GM23338 (cell line): ENCODE measurements around the gene MYPOP. TPM values are rescaled to one million over a fixed set of nuclear protein-coding genes. Genes with fewer than 3 reads are reported as not detected.

Experiments used
- polyA plus RNA-seq: library from polyadenylated mRNA; unstranded; fragments of >200 nt; fragmentation: Nextera tagmentation; extraction: Ambion mirVana; gene quantifications from 2 replicates; pipeline ENCODE4 v1.2.1, GENCODE V29; 2016
- total RNA-seq: library from RNA; depleted of rRNA; stranded (reverse); fragments of >200 nt; shearing (Covaris generic); gene quantifications from 2 replicates; pipeline ENCODE4 v1.2.3, GENCODE V29; 2014; rRNA removed

Gene MYPOP
- total and polyA plus RNA-seq, 2 experiments from 2014 or later, result 3.0 to 6.9 TPM

Other genes with a start within 250 kb of the MYPOP start
- gene GIPR, start 234.4 kb downstream of the MYPOP start, total RNA-seq, result 0.19 and 0.42 TPM in 2 replicates
- 1.2 and 1.4 TPM in 2 replicates for gene GIPR, start 234.4 kb downstream of the MYPOP start, polyA plus RNA-seq
- 169 and 226 TPM in 2 replicates for gene SNRPD2, start 210.7 kb downstream of the MYPOP start, total RNA-seq
- gene SNRPD2, start 210.7 kb downstream of the MYPOP start, polyA plus RNA-seq, result 1,375 and 1,400 TPM in 2 replicates
- 23.0 and 26.2 TPM in 2 replicates for gene QPCTL, start 209.9 kb downstream of the MYPOP start, total RNA-seq
- gene QPCTL, start 209.9 kb downstream of the MYPOP start, polyA plus RNA-seq, result 8.6 and 10.6 TPM in 2 replicates
- gene FBXO46, start 171.7 kb downstream of the MYPOP start, total RNA-seq, result 34.4 and 35.8 TPM in 2 replicates
- 9.4 and 12.0 TPM in 2 replicates for gene FBXO46, start 171.7 kb downstream of the MYPOP start, polyA plus RNA-seq
- gene MEIOSIN, start 169.2 kb downstream of the MYPOP start, total RNA-seq, result 0.16 and 0.28 TPM in 2 replicates
- gene MEIOSIN, start 169.2 kb downstream of the MYPOP start, polyA plus RNA-seq, result 0.21 TPM in 1 of 2 replicates, not detected in the other
- 16.1 and 22.6 TPM in 2 replicates for gene SIX5, start 133.4 kb downstream of the MYPOP start, total RNA-seq
- gene SIX5, start 133.4 kb downstream of the MYPOP start, polyA plus RNA-seq, result 10.1 and 12.4 TPM in 2 replicates
- gene DMPK, start 120.1 kb downstream of the MYPOP start, total RNA-seq, result 18.9 and 24.0 TPM in 2 replicates
- 9.2 and 9.8 TPM in 2 replicates for gene DMPK, start 120.1 kb downstream of the MYPOP start, polyA plus RNA-seq
- gene DMWD, start 109.8 kb downstream of the MYPOP start, total RNA-seq, result 33.1 and 45.6 TPM in 2 replicates
- gene DMWD, start 109.8 kb downstream of the MYPOP start, polyA plus RNA-seq, result 11.8 and 12.1 TPM in 2 replicates
- gene RSPH6A, start 87.3 kb downstream of the MYPOP start, total RNA-seq, result 0.21 and 0.23 TPM in 2 replicates
- gene RSPH6A, start 87.3 kb downstream of the MYPOP start, polyA plus RNA-seq, result 0.11 TPM in 1 of 2 replicates, not detected in the other
- 64.0 and 82.1 TPM in 2 replicates for gene SYMPK, start 39.5 kb downstream of the MYPOP start, total RNA-seq
- 33.9 and 36.8 TPM in 2 replicates for gene SYMPK, start 39.5 kb downstream of the MYPOP start, polyA plus RNA-seq
- gene FOXA3, start 38.3 kb downstream of the MYPOP start, total RNA-seq, result 15.1 and 17.5 TPM in 2 replicates
- 11.1 and 11.7 TPM in 2 replicates for gene FOXA3, start 38.3 kb downstream of the MYPOP start, polyA plus RNA-seq
- gene IRF2BP1, start 16.5 kb downstream of the MYPOP start, total RNA-seq, result 36.0 and 41.6 TPM in 2 replicates
- gene IRF2BP1, start 16.5 kb downstream of the MYPOP start, polyA plus RNA-seq, result 9.7 and 10.4 TPM in 2 replicates
- gene NANOS2, start 12.2 kb upstream of the MYPOP start, total RNA-seq, result 0.14 TPM in 1 of 2 replicates, not detected in the other
- 0.11 TPM in 1 of 2 replicates, not detected in the other for gene NANOS2, start 12.2 kb upstream of the MYPOP start, polyA plus RNA-seq
- 13.7 and 14.9 TPM in 2 replicates for gene NOVA2, start 71.3 kb upstream of the MYPOP start, total RNA-seq
- gene NOVA2, start 71.3 kb upstream of the MYPOP start, polyA plus RNA-seq, result 5.1 and 5.3 TPM in 2 replicates
- gene CCDC61, start 92.9 kb upstream of the MYPOP start, total RNA-seq, result 16.4 and 22.4 TPM in 2 replicates
- 6.7 and 9.8 TPM in 2 replicates for gene CCDC61, start 92.9 kb upstream of the MYPOP start, polyA plus RNA-seq
- gene PGLYRP1, start 120.4 kb upstream of the MYPOP start, total RNA-seq, result not detected in 2 replicates
- 0.33 TPM in 1 of 2 replicates, not detected in the other for gene PGLYRP1, start 120.4 kb upstream of the MYPOP start, polyA plus RNA-seq
- gene IGFL4, start 138.4 kb upstream of the MYPOP start, total RNA-seq, result 0.87 and 1.0 TPM in 2 replicates
- 0.06 and 0.23 TPM in 2 replicates for gene IGFL4, start 138.4 kb upstream of the MYPOP start, polyA plus RNA-seq
- gene IGFL3, start 222.1 kb upstream of the MYPOP start, total RNA-seq, result not detected in 2 replicates
- not detected in 2 replicates for gene IGFL3, start 222.1 kb upstream of the MYPOP start, polyA plus RNA-seq
- not detected in 2 replicates for gene IGFL2, start 245.6 kb upstream of the MYPOP start, total RNA-seq
- gene IGFL2, start 245.6 kb upstream of the MYPOP start, polyA plus RNA-seq, result not detected in 2 replicates